GM12865 (cell line): Measurements from ENCODE around the gene PABPC4L.

Experiments
- DNase-seq: peaks from one replicate; pipeline ENCODE4 v3.0.0; 2010; ENCODE audit warnings: low read depth
- H3K4me3 ChIP-seq: 2 replicates; pipeline ENCODE4 v1.5.1; 2011; ENCODE audit warnings: mild to moderate bottlenecking, low read depth, low read length, control low read depth
- TF ChIP-seq, protein P1 (sequence below): IDR thresholded peaks from 2 replicates; pipeline ENCODE4 v1.5.1; 2011; ENCODE audit warnings: low read length, control low read depth, low read depth, inconsistent platforms; ENCODE audit not compliant: insufficient read depth; ENCODE audit errors: missing control alignments

The PABPC4L gene

DNA sequence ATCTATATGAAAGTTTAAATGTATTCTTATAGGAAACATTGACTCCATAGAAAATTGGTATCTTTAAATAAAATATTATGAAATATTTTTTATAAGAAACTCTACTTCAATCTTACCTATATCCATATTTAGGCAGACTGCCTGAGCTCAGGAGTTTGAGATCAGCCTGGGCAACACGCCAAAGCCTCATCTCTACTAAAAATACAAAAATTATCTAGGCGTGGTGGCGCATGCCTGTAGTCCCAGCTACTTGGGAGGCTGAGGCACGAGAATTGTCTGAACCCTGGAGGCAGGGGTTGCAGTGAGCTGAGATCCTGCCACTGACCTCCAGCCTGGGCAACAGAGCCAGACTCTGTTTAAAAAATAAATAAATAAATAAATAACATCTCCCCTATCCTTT, 47.5 kb downstream of the PABPC4L start:
- no peak for DNase-seq
- H3K4me3 ChIP-seq, result no peak overlapping the region
- TF ChIP-seq, protein P1, sequence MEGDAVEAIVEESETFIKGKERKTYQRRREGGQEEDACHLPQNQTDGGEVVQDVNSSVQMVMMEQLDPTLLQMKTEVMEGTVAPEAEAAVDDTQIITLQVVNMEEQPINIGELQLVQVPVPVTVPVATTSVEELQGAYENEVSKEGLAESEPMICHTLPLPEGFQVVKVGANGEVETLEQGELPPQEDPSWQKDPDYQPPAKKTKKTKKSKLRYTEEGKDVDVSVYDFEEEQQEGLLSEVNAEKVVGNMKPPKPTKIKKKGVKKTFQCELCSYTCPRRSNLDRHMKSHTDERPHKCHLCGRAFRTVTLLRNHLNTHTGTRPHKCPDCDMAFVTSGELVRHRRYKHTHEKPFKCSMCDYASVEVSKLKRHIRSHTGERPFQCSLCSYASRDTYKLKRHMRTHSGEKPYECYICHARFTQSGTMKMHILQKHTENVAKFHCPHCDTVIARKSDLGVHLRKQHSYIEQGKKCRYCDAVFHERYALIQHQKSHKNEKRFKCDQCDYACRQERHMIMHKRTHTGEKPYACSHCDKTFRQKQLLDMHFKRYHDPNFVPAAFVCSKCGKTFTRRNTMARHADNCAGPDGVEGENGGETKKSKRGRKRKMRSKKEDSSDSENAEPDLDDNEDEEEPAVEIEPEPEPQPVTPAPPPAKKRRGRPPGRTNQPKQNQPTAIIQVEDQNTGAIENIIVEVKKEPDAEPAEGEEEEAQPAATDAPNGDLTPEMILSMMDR, result no peak

DNA sequence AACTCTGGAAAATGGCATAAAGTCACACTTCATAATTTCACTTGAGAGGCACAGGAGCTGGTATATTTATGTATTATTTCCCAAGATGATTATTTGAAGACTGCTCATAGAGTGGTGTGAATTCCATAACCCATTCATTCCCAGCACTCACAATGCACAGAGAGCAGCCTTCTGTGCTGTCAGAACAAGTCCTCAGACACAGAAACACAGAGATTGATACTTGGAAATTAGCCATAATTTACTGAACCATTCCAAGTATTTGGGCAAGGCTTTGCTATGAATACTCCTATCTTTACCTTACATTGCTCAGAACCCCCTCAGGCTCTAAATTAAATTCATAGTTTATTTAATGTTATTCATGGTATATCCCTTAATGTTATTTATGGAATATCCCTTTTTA, 53.6 kb downstream of the PABPC4L start:
- H3K4me3 ChIP-seq, result no peak overlapping the region
- TF ChIP-seq, protein P1, result no peak
- no peak for DNase-seq
